SU-DHL-6 (cell line): ENCODE results near the gene SLC3A2.

Experiments
- H2AFZ ChIP-seq: fragments of 200-600 bp; sonication (generic); 2 replicates; pipeline ENCODE4 v1.6.1; 2014; ENCODE audit warnings: low read depth, mild to moderate bottlenecking, moderate library complexity, mixed read lengths, antibody characterized with exemption, low read length; ENCODE audit not compliant: severe bottlenecking
- H3F3A ChIP-seq: fragments of 200-600 bp; shearing (Covaris generic); 2 replicates; pipeline ENCODE4 v1.6.0; 2016; ENCODE audit warnings: antibody characterized with exemption, mild to moderate bottlenecking; ENCODE audit not compliant: insufficient read depth
- H3K27ac ChIP-seq: fragments of 200-600 bp; sonication (generic); 2 replicates; pipeline ENCODE4 v1.5.1; 2016; ENCODE audit warnings: low read depth, mild to moderate bottlenecking, low read length, moderate library complexity, mixed read lengths
- H3K27me3 ChIP-seq: fragments of 200-600 bp; sonication (generic), shearing (Covaris generic); 2 replicates; pipeline ENCODE4 v1.6.0; 2014; ENCODE audit warnings: mild to moderate bottlenecking, low read length
- H3K36me3 ChIP-seq: fragments of 200-600 bp; sonication (generic); 2 replicates; pipeline ENCODE4 v1.6.1; 2014; ENCODE audit warnings: mild to moderate bottlenecking, low read length, mixed read lengths
- H3K4me2 ChIP-seq: fragments of 300-600, 200-600 bp; shearing (Covaris generic), sonication (generic); 2 replicates; pipeline ENCODE4 v1.6.0; 2014; ENCODE audit warnings: low read length, low read depth, mild to moderate bottlenecking; ENCODE audit not compliant: poor library complexity, severe bottlenecking
- H3K4me3 ChIP-seq: fragments of 200-600 bp; sonication (generic); 2 replicates; pipeline ENCODE4 v1.5.1; 2014; ENCODE audit warnings: antibody characterized with exemption, low read length, mild to moderate bottlenecking, mixed read lengths; ENCODE audit not compliant: insufficient read depth, poor library complexity, severe bottlenecking
- H3K79me2 ChIP-seq: fragments of 200-600 bp; sonication (generic); 2 replicates; pipeline ENCODE4 v1.6.1; 2014; ENCODE audit warnings: mild to moderate bottlenecking, low read length, moderate library complexity; ENCODE audit not compliant: insufficient read depth
- H3K9ac ChIP-seq: fragments of 200-600 bp; sonication (generic); 2 replicates; pipeline ENCODE4 v1.7.0; 2014; ENCODE audit warnings: mild to moderate bottlenecking, low read length
- H3K9me2 ChIP-seq: fragments of 200-600 bp; sonication (generic); replicated peaks from 2 replicates; pipeline ENCODE4 v1.6.1; 2014; ENCODE audit warnings: low read length; ENCODE audit not compliant: insufficient read depth
- H3K9me3 ChIP-seq: fragments of 200-600 bp; sonication (generic); 2 replicates; pipeline ENCODE4 v1.6.1; 2014; ENCODE audit warnings: low read length, mixed read lengths; ENCODE audit not compliant: insufficient read depth
- H4K20me1 ChIP-seq: fragments of 200-600 bp; sonication (generic); 2 replicates; pipeline ENCODE4 v1.6.1; 2014; ENCODE audit warnings: low read depth, mild to moderate bottlenecking, antibody characterized with exemption, low read length, moderate library complexity, mixed read lengths
- CTCF ChIP-seq: fragments of 200-600 bp; sonication (generic); IDR thresholded peaks from one replicate; pipeline ENCODE4 v1.5.1; 2017; ENCODE audit warnings: antibody characterized with exemption, mild to moderate bottlenecking, low read length, moderate library complexity; ENCODE audit not compliant: insufficient read depth, poor library complexity, severe bottlenecking
- EZH2phosphoT487 ChIP-seq: fragments of 200-600 bp; sonication (generic), shearing (Covaris generic); conservative IDR thresholded peaks from 2 replicates; pipeline ENCODE4 v1.6.1; 2018; ENCODE audit warnings: mild to moderate bottlenecking, antibody characterized with exemption, low read length, moderate library complexity, mixed read lengths

Gene SLC3A2

GRCh38 chr11:62880231-62880802 lies 379 bp upstream of the SLC3A2 start:
- Histone ChIP-seq H3K9me3 (no peaks in the 10 kb centered on the region), H3K27ac (peak overlapping the region; percentile 84), H2AFZ (no peak overlapping the region), H3K27me3 (no peaks in the 10 kb centered on the region), H3F3A (peaks cover 22% of the 10 kb centered on the region), H3K79me2 (peaks cover 33% of the 10 kb centered on the region), H3K4me2 (peak overlapping the region; percentile 93), H3K9me2 (no peaks in the 10 kb centered on the region), H4K20me1 (no peaks in the 10 kb centered on the region), H3K9ac (peak overlapping the region; percentile 97), H3K4me3 (peak overlapping the region; percentile 82), H3K36me3 (peaks cover 33% of the 10 kb centered on the region)
- TF ChIP-seq CTCF (no peak), EZH2phosphoT487 (no peak)

GRCh38 chr11:62881579-62882430 lies 1.1 kb downstream of the SLC3A2 start:
- H3K36me3 ChIP-seq = peaks cover 38% of the 10 kb centered on the region
- peaks cover 22% of the 10 kb centered on the region for H3F3A ChIP-seq
- no peaks in the 10 kb centered on the region for H3K27me3 ChIP-seq
- no peaks in the 10 kb centered on the region for H3K9me2 ChIP-seq
- TF ChIP-seq CTCF = no peak
- no peak for TF ChIP-seq EZH2phosphoT487
- H3K79me2 ChIP-seq = peaks cover 26% of the 10 kb centered on the region
- H4K20me1 ChIP-seq = no peaks in the 10 kb centered on the region
- H3K9me3 ChIP-seq = no peaks in the 10 kb centered on the region
- peak overlapping the region; percentile 84 for H3K27ac ChIP-seq
- H3K9ac ChIP-seq = peak overlapping the region; percentile 97
- no peak overlapping the region for H2AFZ ChIP-seq
- H3K4me2 ChIP-seq = peak overlapping the region; percentile 93
- H3K4me3 ChIP-seq = peak overlapping the region; percentile 82

- no peak for TF ChIP-seq CTCF
- TF ChIP-seq EZH2phosphoT487 = no peak
- Histone ChIP-seq H3K27ac (peak overlapping the region; percentile 84), H2AFZ (no peak overlapping the region), H3K36me3 (peaks cover 42% of the 10 kb centered on the region), H3K9ac (peak overlapping the region; percentile 97), H3K9me3 (no peaks in the 10 kb centered on the region), H3K4me2 (peak overlapping the region; percentile 93), H3K79me2 (peaks cover 26% of the 10 kb centered on the region), H3F3A (peaks cover 22% of the 10 kb centered on the region), H3K27me3 (no peaks in the 10 kb centered on the region), H3K4me3 (peak overlapping the region; percentile 82), H4K20me1 (no peaks in the 10 kb centered on the region), H3K9me2 (no peaks in the 10 kb centered on the region)
Measured at GRCh38 chr11:62882431-62882749, 1.7 kb downstream of the SLC3A2 start.
